AG09319 (cell line): ENCODE data around the gene NATD1.
A peak's percentile ranks its signal among the peaks of the same experiment; 100 is the strongest.

Source experiments
- DNase-seq: peaks from one replicate; pipeline ENCODE4 v3.0.0-alpha.2; 2010; ENCODE audit warnings: low read depth; ENCODE audit errors: extremely low read depth
- CTCF ChIP-seq: IDR thresholded peaks from 2 replicates; pipeline ENCODE4 v1.5.1; 2011; ENCODE audit warnings: low read depth, mild to moderate bottlenecking, inconsistent platforms, low read length, moderate library complexity

NATD1 gene

GRCh38 chr17:21217346-21217745, 35.9 kb downstream of the NATD1 start:
- no peak for DNase-seq
- no peak for TF ChIP-seq CTCF

GRCh38 chr17:21215935-21216334, 37.3 kb downstream of the NATD1 start:
- DNase-seq = no peak
- no peak for TF ChIP-seq CTCF

- no peak for DNase-seq
- TF ChIP-seq CTCF = no peak
Observed at GRCh38 chr17:21214777-21215541, 38.3 kb downstream of the NATD1 start.

- DNase-seq = peak; percentile 90
- TF ChIP-seq CTCF = no peak
Observed at GRCh38 chr17:21214015-21214776, 39.0 kb downstream of the NATD1 start, which contains the start of gene TMEM11. Gene TMEM11, minus strand, starts transcription at chr17:21214161. Its CDS starts 9 bp downstream, at chr17:21214152.

- TF ChIP-seq CTCF = no peak
- no peak for DNase-seq
Observed at GRCh38 chr17:21213638-21214014, 39.6 kb downstream of the NATD1 start.

GRCh38 chr17:21212826-21213637, 40.2 kb downstream of the NATD1 start:
- DNase-seq = no peak
- no peak for TF ChIP-seq CTCF
